Lower lobe of right lung (tissue), 2 donors: ENCODE results near the gene RPS21. TPM values are rescaled to one million over a fixed set of nuclear protein-coding genes. Genes with fewer than 3 reads are reported as not detected.

Experiments
- ATAC-seq, 2 donors: fragments of 200-7000 bp; cut with Tn5 transposase; one replicate each; pipeline ENCODE4 v1.9.1; 2020 to 2022; ENCODE audit warnings: mild to moderate bottlenecking in 2 of 2, moderate library complexity in 2 of 2
- DNase-seq: peaks from one replicate; pipeline ENCODE4 v3.0.0-alpha.2; 2020
- H3K27ac ChIP-seq: fragments of 200-600 bp; one replicate; pipeline ENCODE4 v1.8.0; 2022
- H3K27me3 ChIP-seq: fragments of 200-600 bp; one replicate; pipeline ENCODE4 v1.8.0; 2022; ENCODE audit warnings: low read depth
- H3K36me3 ChIP-seq: fragments of 200-600 bp; one replicate; pipeline ENCODE4 v1.8.0; 2022; ENCODE audit warnings: mild to moderate bottlenecking
- H3K4me1 ChIP-seq: fragments of 200-600 bp; one replicate; pipeline ENCODE4 v1.8.0; 2022
- H3K4me3 ChIP-seq: fragments of 200-600 bp; one replicate; pipeline ENCODE4 v1.8.0; 2022; ENCODE audit warnings: mild to moderate bottlenecking
- H3K9me3 ChIP-seq: fragments of 200-600 bp; one replicate; pipeline ENCODE4 v1.8.0; 2022
- intact Hi-C: fragments of 100-400 bp; cut with DNase I; formaldehyde crosslinking; loops from one replicate; pipeline ENCODE4 v1.11.0; 2022
- total RNA-seq: library from RNA; stranded (reverse); fragmentation: NEBNext Ultra II Directional; extraction: Animal tissue kit (Norgen Biotek cat#: 25700); gene quantifications from one replicate; pipeline ENCODE4 v1.2.1, GENCODE V29; 2021
- TF ChIP-seq, protein P1 (sequence below): fragments of 200-600 bp; IDR thresholded peaks from one replicate; pipeline ENCODE4 v1.8.0; 2022; ENCODE audit warnings: antibody characterized with exemption, mild to moderate bottlenecking
- donor health status: DM: no; HTN: yes; CAD: no; lungs with severe emphysema.

Gene RPS21
- total RNA-seq, 1 donor from 2014 or later: 1,104 TPM

GRCh38 chr20:62412194-62413024 is 25.5 kb downstream of the RPS21 start:
- Histone ChIP-seq H3K4me3 (no peak overlapping the region), H3K27ac (no peak overlapping the region), H3K4me1 (peaks cover 17% of the 10 kb centered on the region), H3K27me3 (no peaks in the 10 kb centered on the region), H3K36me3 (no peaks in the 10 kb centered on the region), H3K9me3 (no peaks in the 10 kb centered on the region)
- ATAC-seq (no peak), DNase-seq (no peak)
- TF ChIP-seq, protein P1, sequence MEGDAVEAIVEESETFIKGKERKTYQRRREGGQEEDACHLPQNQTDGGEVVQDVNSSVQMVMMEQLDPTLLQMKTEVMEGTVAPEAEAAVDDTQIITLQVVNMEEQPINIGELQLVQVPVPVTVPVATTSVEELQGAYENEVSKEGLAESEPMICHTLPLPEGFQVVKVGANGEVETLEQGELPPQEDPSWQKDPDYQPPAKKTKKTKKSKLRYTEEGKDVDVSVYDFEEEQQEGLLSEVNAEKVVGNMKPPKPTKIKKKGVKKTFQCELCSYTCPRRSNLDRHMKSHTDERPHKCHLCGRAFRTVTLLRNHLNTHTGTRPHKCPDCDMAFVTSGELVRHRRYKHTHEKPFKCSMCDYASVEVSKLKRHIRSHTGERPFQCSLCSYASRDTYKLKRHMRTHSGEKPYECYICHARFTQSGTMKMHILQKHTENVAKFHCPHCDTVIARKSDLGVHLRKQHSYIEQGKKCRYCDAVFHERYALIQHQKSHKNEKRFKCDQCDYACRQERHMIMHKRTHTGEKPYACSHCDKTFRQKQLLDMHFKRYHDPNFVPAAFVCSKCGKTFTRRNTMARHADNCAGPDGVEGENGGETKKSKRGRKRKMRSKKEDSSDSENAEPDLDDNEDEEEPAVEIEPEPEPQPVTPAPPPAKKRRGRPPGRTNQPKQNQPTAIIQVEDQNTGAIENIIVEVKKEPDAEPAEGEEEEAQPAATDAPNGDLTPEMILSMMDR: no peak
- intact Hi-C loops: no loop called here

DNA sequence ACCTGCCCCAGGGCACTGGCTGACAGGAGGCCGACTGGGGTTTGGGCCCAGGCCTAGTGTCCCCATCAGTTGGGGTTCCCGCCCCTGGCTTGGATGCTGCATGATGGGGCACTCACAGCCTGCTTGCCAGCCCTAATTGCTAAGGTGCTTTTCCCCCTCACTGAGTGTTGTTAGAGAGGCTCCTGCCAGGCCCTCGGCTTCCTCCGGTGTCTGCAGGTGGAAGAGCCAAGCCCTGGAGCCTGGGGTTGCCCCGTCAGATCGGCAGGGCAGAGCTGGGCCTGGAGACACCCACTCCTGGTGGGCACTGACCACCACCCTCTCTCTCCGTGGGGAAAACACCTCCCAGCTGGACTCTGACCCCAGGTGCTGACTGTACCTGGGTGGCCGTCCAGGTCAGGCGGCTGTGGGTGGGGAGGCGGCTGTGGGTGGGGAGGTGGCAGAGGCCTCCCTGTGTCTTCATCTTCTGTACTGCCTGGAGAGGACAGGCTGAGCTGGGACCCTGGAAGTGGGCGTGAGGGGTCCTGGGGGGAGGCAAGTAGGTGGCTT is 26.2 kb downstream of the RPS21 start:
- no peak overlapping the region for H3K4me3 ChIP-seq
- no peak overlapping the region for H3K27ac ChIP-seq
- no peak for ATAC-seq
- H3K36me3 ChIP-seq: no peaks in the 10 kb centered on the region
- no peak for DNase-seq
- no peaks in the 10 kb centered on the region for H3K27me3 ChIP-seq
- TF ChIP-seq, protein P1: no peak
- H3K9me3 ChIP-seq: no peaks in the 10 kb centered on the region
- intact Hi-C loops: no loop called here
- peaks cover 11% of the 10 kb centered on the region for H3K4me1 ChIP-seq

- no peaks in the 10 kb centered on the region for H3K36me3 ChIP-seq
- ATAC-seq (no peak), DNase-seq (no peak)
- peaks cover 3% of the 10 kb centered on the region for H3K27me3 ChIP-seq
- intact Hi-C loops: no loop called here
- no peak overlapping the region for H3K27ac ChIP-seq
- TF ChIP-seq, protein P1: no peak
- no peak overlapping the region for H3K4me3 ChIP-seq
- H3K4me1 ChIP-seq: peaks cover 11% of the 10 kb centered on the region
- H3K9me3 ChIP-seq: no peaks in the 10 kb centered on the region
These were observed 27.1 kb downstream of the RPS21 start for GRCh38 chr20:62413896-62414481.

DNA sequence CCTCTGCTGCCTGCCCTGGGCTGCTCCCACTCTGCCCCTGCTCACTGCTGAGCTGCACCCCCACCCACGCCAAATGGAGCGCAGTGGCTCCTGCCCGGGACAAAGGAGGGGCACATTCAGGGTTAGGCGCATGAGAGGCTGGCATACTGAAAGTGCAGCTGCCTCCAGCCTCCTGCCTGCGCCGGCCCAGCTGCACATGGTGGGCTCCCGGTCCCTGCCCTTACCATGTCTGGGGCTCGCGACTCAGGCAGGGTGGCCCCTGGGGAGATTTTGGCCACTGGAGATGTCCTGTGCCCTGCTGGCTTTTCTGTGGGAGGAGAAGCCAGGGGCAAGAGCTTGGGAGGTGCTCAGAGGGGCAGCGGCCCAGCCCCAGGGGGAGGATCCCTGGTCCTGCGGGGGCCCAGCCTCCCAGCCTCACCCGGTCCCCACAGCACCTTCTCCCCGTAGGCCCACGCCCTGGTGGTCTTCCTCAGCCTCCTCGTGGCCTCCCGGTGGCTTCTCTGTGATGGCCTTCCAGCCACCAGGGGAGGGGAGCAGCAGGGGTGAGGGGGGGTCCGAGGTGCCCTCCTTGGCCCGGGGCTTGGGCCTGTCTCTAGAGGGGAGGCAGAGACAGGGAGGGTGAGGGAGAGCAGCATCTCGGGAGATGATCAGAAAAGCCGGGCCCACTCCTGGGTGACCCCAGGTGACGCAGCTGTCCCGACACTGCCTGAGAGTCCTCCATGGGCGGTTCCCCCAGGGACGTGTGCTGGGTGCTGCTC is 28.6 kb downstream of the RPS21 start:
- Histone ChIP-seq H3K9me3 (no peaks in the 10 kb centered on the region), H3K27ac (no peak overlapping the region), H3K4me3 (no peak overlapping the region), H3K4me1 (peaks cover under 1% of the 10 kb centered on the region), H3K36me3 (no peaks in the 10 kb centered on the region), H3K27me3 (peaks cover 3% of the 10 kb centered on the region)
- no peak for DNase-seq
- intact Hi-C loops: no loop called here
- no peak for ATAC-seq
- TF ChIP-seq, protein P1: no peak
